Cortex of kidney (tissue), 1 donor: ENCODE measurements around the gene KRTAP12-1.
"Not testable (repeated sequence)": the region's sequence is repeated elsewhere in the genome, so short reads cannot be mapped to it uniquely, and the experiment has no call there.

Experiments
- DNase-seq: peaks from one replicate; lab custom pipeline; 2025; lab: John Stamatoyannopoulos, UW

Gene KRTAP12-1

GRCh38 chr21:44697811-44698734, 16.1 kb upstream of the KRTAP12-1 start:
- no peak for DNase-seq

- not testable (repeated sequence) for DNase-seq
Measured at GRCh38 chr21:44697172-44697810, 15.3 kb upstream of the KRTAP12-1 start, which contains the start of gene KRTAP10-12. Gene KRTAP10-12, plus strand, starts transcription at chr21:44697172. Its CDS starts 30 bp downstream, at chr21:44697202.

- DNase-seq = no peak
Measured at GRCh38 chr21:44696572-44696971, 14.6 kb upstream of the KRTAP12-1 start.

GRCh38 chr21:44695641-44696040, 13.7 kb upstream of the KRTAP12-1 start:
- no peak for DNase-seq

- no peak for DNase-seq
Measured at GRCh38 chr21:44695184-44695583, 13.2 kb upstream of the KRTAP12-1 start.

- DNase-seq = no peak
Measured at GRCh38 chr21:44694776-44695175, 12.8 kb upstream of the KRTAP12-1 start.

GRCh38 chr21:44692798-44693512, 11.0 kb upstream of the KRTAP12-1 start:
- DNase-seq = no peak

GRCh38 chr21:44691686-44692085, 9.7 kb upstream of the KRTAP12-1 start:
- DNase-seq = no peak

GRCh38 chr21:44689740-44690139, 7.8 kb upstream of the KRTAP12-1 start:
- DNase-seq = not testable (repeated sequence)

- DNase-seq = no peak
Measured at GRCh38 chr21:44687671-44688070, 5.7 kb upstream of the KRTAP12-1 start.

- DNase-seq = no peak
Measured at GRCh38 chr21:44686843-44687561, 5.0 kb upstream of the KRTAP12-1 start.

- no peak for DNase-seq
Measured at GRCh38 chr21:44686000-44686781, 4.2 kb upstream of the KRTAP12-1 start.

GRCh38 chr21:44685050-44685449, 3.1 kb upstream of the KRTAP12-1 start:
- not testable (repeated sequence) for DNase-seq

GRCh38 chr21:44684483-44684882, 2.5 kb upstream of the KRTAP12-1 start:
- DNase-seq = no peak

- no peak for DNase-seq
Measured at GRCh38 chr21:44684077-44684476, 2.1 kb upstream of the KRTAP12-1 start.

- DNase-seq = no peak
Measured at GRCh38 chr21:44682580-44683151, 703 bp upstream of the KRTAP12-1 start.

- DNase-seq = no peak
Measured at GRCh38 chr21:44681152-44681551, 811 bp downstream of the KRTAP12-1 start.

GRCh38 chr21:44677881-44678280, 4.1 kb downstream of the KRTAP12-1 start:
- no peak for DNase-seq

GRCh38 chr21:44671911-44672310, 10.1 kb downstream of the KRTAP12-1 start:
- no peak for DNase-seq

- no peak for DNase-seq
Measured at GRCh38 chr21:44670642-44671432, 11.1 kb downstream of the KRTAP12-1 start.
